ENCODE data around the gene SNCB.

Gene SNCB

DNA sequence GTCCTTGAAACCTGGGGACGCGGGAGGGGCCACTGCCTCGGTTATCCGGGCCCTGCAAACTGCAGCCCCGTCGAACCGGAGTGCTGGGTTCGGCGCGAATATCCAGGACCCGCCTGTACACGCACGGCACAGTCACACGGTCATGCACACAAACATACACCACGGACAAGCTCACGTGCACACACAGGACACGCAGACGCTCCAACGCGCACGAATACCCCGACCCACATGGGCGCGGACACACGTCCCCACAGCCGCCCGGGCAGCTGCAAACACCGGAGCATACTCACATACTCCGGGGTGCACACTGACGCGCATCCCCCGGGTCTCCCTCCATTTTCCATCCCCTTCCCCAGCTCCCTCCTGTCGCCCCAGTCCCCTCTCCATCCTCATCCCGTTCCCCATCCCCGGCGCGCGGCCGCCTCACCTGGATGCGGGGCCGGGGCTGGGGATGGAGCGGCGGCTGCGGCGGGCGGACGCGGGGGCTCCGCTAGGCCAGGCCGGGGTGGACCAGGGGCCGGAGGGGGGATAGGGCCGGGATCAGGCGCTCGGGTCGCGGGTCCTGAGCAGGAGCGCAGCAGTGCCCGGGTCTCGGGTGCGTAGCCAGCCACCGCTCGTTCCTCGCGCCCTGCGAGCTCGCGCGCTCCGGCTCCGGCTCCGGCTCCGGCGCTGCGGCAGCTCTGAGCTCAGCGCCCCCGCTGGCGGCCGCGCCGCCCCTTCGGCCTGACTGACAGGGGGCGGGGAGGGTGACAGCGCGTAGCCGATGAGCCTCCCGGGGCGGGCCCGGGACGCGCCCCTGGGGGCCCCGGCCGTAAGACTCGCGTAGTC lies at the start of gene SNCB, which contains the start of gene EIF4E1B:
Gene SNCB (minus strand): TSS at position 682 of the 828 bp plus-strand sequence. CDS start 880 bp downstream, outside the sequence.
Gene EIF4E1B (plus strand): TSS at position 823 of the 828 bp plus-strand sequence. CDS start 12,113 bp downstream, outside the sequence.
- peak; percentile 25 for DNase-seq (ENCODE audit: low read depth)

DNA sequence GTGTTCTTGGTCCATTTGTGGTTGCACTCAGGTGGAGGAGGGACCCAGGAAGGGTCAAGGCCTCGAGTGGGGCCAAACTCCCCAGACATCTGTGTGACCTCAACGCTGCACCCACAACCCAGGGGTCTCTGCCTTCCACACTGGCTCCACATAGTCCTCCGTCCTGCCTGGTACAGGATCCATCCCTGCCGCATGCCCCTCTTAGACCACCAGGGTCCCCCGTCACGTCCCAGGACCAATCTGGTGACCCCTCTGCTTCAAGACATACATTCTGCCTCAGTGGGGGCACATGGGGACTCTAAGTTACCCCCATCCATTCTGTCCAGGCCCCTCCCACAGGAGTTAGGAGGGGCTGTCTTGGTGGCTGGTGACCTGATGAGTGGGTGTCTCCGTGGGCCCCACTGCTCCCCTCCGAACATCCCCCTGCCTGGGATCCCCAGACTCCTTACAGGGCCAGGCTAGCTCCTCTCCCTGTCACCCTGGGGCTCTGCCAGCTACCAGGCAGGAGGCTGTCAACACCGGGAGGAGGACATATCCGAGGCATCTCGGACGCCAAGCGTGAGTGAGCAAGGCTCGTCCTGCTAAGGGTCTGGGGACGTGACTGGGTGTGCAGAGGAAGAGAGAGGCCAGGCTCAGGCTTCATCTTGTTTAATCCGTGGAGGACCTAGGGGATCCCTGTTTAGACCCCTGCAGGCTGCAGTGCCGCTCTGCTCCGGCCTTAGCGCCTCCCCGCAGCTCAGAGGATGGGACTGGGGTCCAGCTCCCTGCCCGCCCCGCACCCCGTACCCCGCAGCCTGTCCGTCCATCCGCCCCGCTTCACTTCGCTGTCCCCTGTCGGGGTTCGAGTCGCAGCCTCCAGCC lies 49.3 kb upstream of the SNCB start:
- no peak for DNase-seq (ENCODE audit: low read depth)

- DNase-seq (ENCODE audit: low read depth): no peak
Measured at GRCh38 chr5:176678584-176678983, 48.2 kb upstream of the SNCB start.

DNA sequence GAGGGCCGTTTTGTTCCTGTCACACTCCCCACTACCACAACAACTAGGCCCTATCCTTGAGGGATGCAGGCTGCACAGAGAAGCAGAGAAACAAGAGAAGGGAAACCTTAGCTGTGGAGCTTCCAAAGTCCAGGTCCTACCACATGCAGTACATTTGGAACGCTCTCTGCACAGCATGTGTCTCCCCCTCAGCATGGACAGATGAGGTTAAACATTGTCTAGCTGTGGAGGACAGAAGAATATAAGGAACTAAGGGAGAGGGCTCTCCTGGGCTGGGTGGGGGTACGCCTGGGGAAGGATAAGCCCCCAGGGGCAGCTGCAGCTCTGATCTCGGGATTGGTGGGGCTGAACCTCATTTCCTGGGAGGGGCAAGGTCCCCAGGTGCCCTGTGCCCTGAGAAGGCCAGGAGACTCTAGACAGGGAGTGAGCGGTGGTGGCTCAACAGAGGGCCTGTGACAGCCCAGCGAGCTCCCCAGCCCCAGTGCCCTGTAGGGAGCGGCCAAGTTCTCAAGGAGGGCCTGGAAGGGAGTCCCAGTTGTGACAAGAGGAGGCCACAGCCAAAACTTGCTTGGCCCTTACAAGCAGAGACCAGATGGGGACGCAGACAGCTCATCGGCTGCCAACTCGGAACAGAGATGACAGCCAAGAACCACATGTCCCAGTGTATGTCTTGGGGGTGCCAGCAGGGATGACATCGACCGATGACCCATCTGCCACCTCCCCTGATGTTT lies 47.0 kb upstream of the SNCB start:
- DNase-seq (ENCODE audit: low read depth): no peak

- DNase-seq (ENCODE audit: low read depth): no peak
Measured at GRCh38 chr5:176676361-176676824, 46.1 kb upstream of the SNCB start.

DNA sequence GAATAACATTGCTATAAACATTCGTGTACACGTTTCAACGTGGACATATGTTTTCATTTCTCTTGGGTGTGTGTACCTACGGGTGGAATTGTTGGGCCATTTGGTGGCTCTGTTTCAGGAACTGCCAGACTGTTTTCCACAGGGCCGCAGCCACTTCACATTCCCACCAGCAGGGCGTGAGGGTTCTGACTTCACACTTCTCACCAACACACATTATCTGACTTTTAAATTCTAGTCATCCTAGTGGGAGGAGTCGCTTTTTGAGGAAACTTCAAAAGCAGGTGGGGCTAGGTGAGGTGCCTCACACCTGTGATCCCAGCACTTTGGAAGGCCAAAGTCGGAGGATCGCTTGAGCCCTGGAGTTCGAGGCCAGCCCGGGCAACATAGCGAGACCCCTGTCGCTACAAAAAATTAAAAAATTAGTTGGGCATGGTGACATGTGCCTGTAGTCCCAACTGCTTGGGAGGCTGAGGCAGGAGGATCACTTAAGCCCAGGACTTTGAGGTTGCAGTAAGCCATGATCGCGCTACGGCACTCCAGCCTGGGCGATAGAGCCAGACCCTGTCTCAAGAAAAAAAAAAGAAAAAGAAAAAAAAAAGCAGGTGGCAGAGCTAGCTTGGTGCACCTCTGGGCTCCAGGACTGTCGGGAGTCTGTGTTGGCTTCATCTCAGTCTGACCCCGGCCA lies 45.5 kb upstream of the SNCB start:
- DNase-seq (ENCODE audit: low read depth): peak; percentile 21

DNA sequence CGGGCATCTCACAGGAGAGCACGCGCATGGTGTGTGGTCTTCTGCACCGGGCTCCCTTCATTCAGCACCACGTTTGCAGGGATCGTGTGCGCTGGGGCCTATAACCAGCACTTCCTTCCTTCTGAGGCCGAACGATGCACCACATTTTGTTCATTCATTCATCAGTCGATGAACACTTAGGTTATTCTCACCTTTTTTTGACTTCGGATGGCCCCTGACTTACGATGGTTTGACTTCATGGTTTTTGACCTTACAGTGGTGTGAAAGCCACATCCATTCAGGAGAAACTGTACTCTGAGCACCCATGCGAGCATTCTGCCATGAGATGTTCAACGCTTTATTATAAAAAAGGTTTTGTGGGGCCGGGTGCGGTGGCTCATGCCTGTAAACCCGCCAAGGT lies 44.5 kb upstream of the SNCB start:
- DNase-seq (ENCODE audit: low read depth): no peak

- no peak for DNase-seq (ENCODE audit: low read depth)
Measured at GRCh38 chr5:176673651-176674583, 43.6 kb upstream of the SNCB start.

DNA sequence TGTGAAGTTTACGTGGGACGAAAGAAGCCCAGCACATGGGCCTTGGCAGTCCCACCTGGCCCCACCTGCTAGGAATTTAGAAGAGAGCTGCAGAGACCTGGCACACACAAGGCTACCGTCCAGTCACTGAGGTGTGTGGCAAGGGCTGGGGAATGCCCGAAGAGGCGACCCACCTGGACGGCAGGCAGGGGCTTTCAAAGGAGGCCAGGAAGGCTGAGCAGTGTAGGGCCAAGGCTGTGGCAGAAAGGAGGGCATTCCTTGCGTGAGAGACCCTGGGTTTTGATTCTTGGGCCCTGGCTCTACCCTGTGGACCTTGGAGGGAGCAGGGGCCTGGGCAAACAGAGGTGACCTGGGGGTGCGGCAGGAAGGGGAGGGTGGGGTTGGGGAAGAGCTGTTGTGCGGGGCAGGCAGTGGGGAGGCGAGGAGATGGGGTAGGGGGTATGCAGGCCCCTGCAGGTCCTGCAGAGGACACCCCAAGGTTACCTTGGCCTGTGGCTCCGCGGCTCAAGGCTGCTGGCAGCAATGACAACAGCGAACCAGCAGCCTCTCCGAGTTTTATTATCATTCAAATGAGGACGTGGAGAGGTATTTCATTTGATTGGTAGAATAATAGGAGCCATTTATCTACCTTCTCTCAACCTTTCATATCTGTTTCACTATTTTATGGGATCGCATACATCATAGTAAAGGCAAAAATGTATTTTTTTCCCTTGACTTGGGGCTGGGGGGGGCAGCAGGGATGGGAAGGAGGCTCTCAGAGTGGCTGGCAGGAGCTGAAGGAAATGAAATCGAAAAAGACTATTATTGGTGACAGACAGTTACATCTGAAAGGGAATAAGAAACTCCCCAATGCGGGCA lies 41.8 kb upstream of the SNCB start:
- no peak for DNase-seq (ENCODE audit: low read depth)

GRCh38 chr5:176671399-176671798 lies 41.1 kb upstream of the SNCB start:
- no peak for DNase-seq (ENCODE audit: low read depth)

DNA sequence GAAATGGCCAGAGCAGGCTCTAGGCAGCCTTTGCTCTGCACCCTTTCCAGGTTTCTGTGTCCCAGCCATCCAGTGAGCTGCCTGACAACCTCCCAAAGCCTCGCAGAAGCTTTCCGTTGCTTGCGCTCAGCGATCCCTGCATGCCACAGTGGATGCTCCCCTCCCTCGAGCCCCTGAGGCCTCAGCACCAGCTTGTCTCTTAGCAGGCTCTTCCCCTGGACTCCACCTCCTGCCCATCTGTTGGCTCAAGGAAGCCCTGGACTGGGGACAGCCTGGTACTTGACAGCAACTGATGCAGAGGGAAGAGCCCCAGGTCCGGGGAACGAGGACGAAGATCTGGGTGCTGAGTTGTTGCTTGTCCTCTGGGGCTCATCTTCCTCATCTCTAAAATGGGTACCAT lies 40.1 kb upstream of the SNCB start:
- no peak for DNase-seq (ENCODE audit: low read depth)

- DNase-seq (ENCODE audit: low read depth): no peak
Measured at GRCh38 chr5:176667637-176668036, 37.3 kb upstream of the SNCB start.

DNA sequence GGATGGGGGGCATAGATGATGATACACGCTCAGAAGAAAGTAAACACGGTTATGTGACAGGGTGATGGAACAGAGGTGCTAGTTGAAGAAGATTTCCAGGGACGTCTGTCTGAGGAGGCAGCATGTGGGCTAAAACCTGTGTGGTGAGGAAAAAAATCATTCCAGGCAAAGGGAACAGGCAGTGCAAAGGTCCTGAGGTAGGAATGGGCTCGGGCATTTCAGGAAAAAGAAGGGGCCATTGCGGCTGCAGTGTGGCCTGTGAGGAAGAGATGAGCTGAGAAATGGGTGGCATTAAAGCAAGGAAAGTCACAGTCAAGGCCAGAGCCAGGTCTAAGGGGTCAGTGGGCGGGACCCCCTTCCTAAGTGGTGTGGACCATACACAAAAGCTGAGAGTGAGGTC lies 35.2 kb upstream of the SNCB start:
- no peak for DNase-seq (ENCODE audit: low read depth)

DNA sequence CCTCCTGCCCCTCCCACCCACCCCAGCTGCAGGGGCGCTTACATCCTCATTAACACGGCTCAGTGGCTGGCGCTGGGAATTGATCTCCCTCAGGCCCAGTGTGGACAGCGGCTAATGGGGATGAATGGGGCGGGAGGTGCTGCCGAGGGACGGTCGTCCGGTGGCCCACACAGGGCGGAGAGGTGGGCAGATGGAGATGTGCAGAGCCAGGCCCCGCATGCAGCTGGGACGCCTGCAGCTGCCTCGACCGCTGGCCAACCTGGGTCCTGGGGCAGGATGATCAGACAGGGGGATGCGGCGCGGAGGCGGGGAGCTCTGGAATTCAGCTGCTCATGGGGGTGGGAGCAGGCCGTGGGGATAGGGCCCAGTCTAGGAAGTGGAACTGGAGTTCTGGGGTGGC lies 34.6 kb upstream of the SNCB start:
- DNase-seq (ENCODE audit: low read depth): no peak

DNA sequence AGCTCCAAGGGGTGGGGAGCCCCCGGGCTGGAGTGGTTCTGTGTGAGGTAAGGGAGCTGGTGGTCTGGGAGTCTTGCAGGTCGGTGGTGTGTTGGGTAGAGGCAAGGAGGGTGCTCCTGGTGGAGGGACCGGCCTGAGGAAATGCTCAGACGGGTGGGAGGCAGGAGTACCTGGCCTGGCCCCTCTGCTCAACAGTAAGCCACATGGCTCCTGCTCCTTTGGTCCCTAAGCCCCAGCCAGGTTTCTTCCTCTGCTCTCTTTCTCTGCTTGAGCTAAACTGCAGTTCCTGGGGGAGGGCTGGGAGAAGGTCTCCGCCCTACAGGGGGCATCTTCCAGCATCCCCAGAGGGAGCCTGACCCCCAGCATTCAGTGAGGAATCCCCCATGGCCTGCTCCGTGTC lies 34.1 kb upstream of the SNCB start:
- DNase-seq (ENCODE audit: low read depth): no peak

- DNase-seq (ENCODE audit: low read depth): no peak
Measured at GRCh38 chr5:176663566-176663965, 33.2 kb upstream of the SNCB start.

GRCh38 chr5:176662371-176663333 lies 32.3 kb upstream of the SNCB start:
- no peak for DNase-seq (ENCODE audit: low read depth)

- no peak for DNase-seq (ENCODE audit: low read depth)
Measured at GRCh38 chr5:176661676-176662075, 31.3 kb upstream of the SNCB start.

Measured in amniotic epithelial cell (primary cell).